T-helper 22 cell (primary cell): ENCODE results near the gene KCNH3.
"Not testable (repeated sequence)": the region's sequence is repeated elsewhere in the genome, so short reads cannot be mapped to it uniquely, and the experiment has no call there.

Experiments
- DNase-seq: peaks from one replicate; pipeline ENCODE4 v3.0.0-alpha.2; 2020; ENCODE audit warnings: low read depth

KCNH3 gene

DNA sequence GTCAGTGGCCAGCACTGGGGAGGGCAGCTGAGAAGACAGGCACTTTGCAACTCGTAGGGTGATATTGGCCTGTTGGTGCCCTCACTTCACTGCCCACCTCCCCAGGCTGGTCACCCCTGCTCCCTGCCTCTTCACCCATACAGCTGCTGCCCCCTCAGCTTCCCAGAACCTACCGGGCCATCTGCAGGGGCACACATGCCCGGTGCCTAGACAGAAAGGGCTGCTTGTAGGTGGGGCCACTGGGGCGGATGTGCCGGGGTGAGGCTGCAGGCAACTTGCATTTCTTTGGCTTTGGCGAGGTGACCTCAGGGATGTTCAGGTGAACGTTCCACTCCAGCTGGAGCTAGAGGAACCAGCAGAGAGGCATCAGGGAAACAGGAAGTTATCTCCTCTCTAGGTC is 49.5 kb downstream of the KCNH3 start:
- DNase-seq, result no peak

DNA sequence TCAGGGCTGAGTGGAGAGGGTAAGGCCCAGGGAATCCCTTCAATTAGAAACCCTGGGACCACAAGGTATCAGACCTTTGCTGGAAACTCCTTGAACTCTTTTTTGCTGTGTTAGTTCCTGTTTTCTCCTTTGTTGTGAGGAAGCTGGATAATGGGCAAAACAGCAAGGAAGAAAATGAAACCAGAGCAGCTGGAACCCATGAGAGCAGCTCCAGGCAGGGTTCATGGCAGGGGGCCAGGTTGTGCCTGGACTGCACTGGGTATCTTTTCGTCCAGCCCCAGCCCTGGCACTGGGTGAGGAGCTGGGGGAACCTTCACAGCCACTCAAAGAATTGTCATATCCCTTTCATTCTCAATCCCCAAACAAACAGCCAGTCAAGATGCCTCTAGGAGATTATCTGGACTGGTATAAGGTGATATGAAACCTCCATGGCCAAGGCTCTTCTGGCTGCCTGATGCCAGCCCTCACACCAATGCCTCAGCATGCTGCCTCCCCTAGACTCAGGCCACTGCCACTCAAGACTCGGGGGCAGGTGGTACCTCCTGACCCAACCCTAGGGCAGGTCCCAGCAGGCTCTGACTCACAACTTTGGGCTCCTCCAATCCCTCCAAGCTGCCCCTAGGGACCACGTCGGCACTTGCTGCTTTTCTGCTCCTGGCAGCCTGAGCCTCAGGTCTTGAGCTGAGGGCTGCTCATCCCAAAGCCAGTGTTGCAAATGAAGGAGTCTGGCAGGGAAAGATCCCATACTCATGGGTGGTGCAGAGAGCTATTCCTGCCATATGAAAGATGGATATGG is 50.1 kb downstream of the KCNH3 start:
- no peak for DNase-seq

DNA sequence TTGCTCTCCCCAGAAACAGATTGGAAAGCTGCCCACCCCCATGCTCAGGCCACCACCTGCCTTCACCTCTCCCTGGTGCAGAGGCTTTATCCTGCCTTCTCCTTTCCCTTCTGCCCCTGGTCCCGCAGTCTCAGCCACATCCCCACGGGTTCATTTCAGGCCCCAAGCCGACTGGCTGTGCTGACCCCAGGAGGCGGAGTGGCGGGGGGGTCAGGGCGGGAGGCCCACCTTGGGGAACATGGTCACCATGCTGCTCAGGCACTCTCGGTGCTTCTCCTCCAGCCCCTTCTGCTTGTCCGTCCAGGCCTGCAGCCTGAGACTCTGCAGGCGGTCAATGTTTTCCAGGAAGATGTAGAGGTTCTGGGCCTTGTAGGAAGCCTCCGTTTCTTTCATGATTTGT is 59.7 kb downstream of the KCNH3 start:
- DNase-seq, result no peak

DNA sequence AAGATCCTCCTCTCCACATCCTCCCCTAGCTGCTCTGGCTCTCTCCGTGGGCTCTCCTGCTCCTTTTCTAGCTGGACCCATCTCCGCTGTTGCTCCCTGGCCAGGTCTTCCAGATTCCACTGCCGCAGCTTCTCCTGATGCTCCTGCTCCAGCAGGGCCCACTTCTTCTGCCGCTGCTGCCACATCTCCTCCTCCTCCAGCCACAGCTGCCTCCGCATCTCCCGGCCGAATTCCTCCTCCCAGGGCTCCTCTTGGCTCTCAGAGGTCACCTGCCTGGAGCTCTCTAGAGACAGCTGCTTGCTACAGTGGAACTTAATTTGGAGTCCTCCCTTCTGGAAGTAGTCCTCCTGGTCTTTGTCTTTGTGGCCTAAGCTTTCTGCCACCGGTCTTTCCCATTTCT is 61.1 kb downstream of the KCNH3 start:
- no peak for DNase-seq

DNA sequence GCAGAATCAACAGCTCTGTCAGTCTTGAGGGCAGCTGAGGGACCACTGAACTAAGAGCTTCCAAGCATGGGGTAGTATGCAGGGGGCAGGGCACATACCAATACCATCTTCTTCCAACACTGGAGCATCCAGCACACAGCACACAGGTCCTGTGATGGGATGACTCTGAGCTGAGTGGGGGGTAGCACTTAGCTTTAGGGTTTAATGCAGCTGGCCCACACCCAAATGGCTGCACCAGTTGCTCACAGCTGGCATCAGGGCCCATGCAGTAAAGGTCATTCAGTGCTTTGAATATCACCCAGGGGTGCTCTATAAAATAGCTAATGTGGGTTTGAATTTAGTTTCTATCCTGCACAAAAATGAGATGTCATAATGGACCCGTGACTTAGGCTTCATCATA is 64.9 kb downstream of the KCNH3 start:
- no peak for DNase-seq

DNA sequence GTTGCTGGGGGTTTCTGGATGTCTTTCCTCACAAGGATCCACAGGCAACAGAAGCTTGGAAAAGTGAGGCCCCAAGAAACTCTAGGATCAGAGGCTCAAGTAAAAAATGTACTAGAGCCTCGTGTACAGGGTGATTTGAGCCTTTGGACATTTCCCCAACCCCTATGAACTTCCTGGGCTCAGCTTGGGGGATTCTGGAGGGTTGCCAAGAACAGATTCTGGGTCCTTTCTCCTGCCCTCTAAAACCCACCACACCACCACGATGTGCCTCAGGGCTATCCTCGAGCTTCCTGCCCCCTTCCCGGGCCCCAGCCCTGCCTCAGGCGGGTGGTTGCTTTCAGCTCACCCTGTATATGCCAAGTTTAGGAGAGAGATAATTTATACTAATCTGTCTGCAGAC is 66.0 kb downstream of the KCNH3 start:
- DNase-seq, result no peak

DNA sequence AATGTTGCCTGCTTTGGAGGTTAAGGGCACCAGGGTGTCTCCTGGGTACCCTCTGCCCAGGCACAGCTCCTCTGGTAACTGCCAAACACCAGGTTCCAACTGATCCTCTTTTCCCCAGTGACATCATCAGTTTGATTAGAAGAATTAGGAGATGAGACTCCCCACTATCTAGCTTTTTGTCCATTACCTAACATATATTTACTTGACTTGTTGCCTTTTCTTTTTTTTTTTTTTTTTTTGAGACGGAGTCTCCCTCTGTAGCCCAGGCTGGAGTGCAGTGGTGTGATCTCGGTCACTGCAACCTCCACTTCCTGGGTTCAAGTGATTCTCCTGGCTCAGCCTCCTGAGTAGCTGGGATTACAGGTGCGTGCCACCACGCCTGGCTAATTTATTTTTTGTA is 66.7 kb downstream of the KCNH3 start, which contains the start of gene FAM186B:
TSS of gene FAM186B (minus strand) at position 101 of the 400 bp plus-strand sequence. CDS start 162 bp downstream, outside the sequence.
- DNase-seq, result not testable (repeated sequence)
